Measurements from ENCODE around the gene FNBP1.

Gene FNBP1

GRCh38 chr9:129887334-129888292 lies 155.4 kb downstream of the FNBP1 start:
- peak; percentile 71 for DNase-seq

GRCh38 chr9:129886226-129887174 lies 156.5 kb downstream of the FNBP1 start:
- no peak for DNase-seq

- peak; percentile 93 for DNase-seq
These were observed 157.3 kb downstream of the FNBP1 start for GRCh38 chr9:129885670-129886106.

- peak; percentile 87 for DNase-seq
These were observed 157.8 kb downstream of the FNBP1 start for GRCh38 chr9:129885018-129885669.

GRCh38 chr9:129884220-129885017 lies 158.6 kb downstream of the FNBP1 start:
- peak; percentile 95 for DNase-seq

GRCh38 chr9:129881547-129882324 lies 161.3 kb downstream of the FNBP1 start:
- DNase-seq: no peak

GRCh38 chr9:129880654-129881546 lies 162.1 kb downstream of the FNBP1 start:
- no peak for DNase-seq

GRCh38 chr9:129879991-129880653 lies 162.9 kb downstream of the FNBP1 start:
- DNase-seq: no peak

GRCh38 chr9:129879103-129879699 lies 163.8 kb downstream of the FNBP1 start:
- DNase-seq: no peak

GRCh38 chr9:129878291-129878690 lies 164.7 kb downstream of the FNBP1 start:
- DNase-seq: no peak

GRCh38 chr9:129876815-129877214 lies 166.2 kb downstream of the FNBP1 start:
- DNase-seq: no peak

- DNase-seq: peak; percentile 65
These were observed 167.1 kb downstream of the FNBP1 start for GRCh38 chr9:129875687-129876395.

- peak; percentile 13 for DNase-seq
These were observed 167.8 kb downstream of the FNBP1 start for GRCh38 chr9:129875181-129875611.

GRCh38 chr9:129874261-129875101 lies 168.5 kb downstream of the FNBP1 start:
- DNase-seq: no peak

GRCh38 chr9:129873563-129874190 lies 169.3 kb downstream of the FNBP1 start:
- DNase-seq: no peak

GRCh38 chr9:129871046-129871445 lies 171.9 kb downstream of the FNBP1 start:
- no peak for DNase-seq

Data from DMS53 (cell line).